H1 (cell line): ENCODE measurements around the gene VEZT. TPM values are rescaled to one million over a fixed set of nuclear protein-coding genes. Genes with fewer than 3 reads are reported as not detected.

ENCODE experiments used
- CTCF ChIA-PET: fragments of 300-600 bp; sonication (Branson Sonifier 250); formaldehyde crosslinking; loops from one replicate; lab custom pipeline; 2021; ENCODE audit not compliant: partially characterized antibody; lab: Charles Lee
- POLR2A ChIA-PET: fragments of 300-600 bp; sonication (Branson Sonifier 250); formaldehyde crosslinking; loops from one replicate; lab custom pipeline; 2021; ENCODE audit warnings: inconsistent platforms; ENCODE audit not compliant: partially characterized antibody; lab: Charles Lee
- DNase-seq, 2 experiments: peaks; one replicate each; pipeline versions ENCODE4 v3.0.0 to v3.0.0-alpha.2; 2010 to 2022; ENCODE audit warnings: low spot score in 2 of 2, low read depth in 1 of 2, mixed read lengths in 1 of 2
- FAIRE-seq: peaks from 2 replicates; lab custom pipeline; 2011; peaks lifted over from hg19 to GRCh38; lab: Jason Lieb, UNC
- H2AFZ ChIP-seq: 2 replicates; pipeline ENCODE4 v1.8.1; 2012; ENCODE audit warnings: low read length, inconsistent platforms
- H2AK5ac ChIP-seq: 2 replicates; pipeline ENCODE4 v1.6.1; 2013; ENCODE audit warnings: low read depth, low read length
- H2BK120ac ChIP-seq: replicated peaks from 2 replicates; pipeline ENCODE3; 2013; ENCODE audit warnings: low read depth, low read length, inconsistent platforms
- H2BK12ac ChIP-seq: 2 replicates; pipeline ENCODE4 v1.6.1; 2013; ENCODE audit warnings: low read depth, low read length
- H2BK15ac ChIP-seq: 2 replicates; pipeline ENCODE4 v1.6.1; 2013; ENCODE audit warnings: low read length
- H2BK20ac ChIP-seq: 2 replicates; pipeline ENCODE4 v1.6.1; 2013; ENCODE audit warnings: low read length
- H2BK5ac ChIP-seq: 2 replicates; pipeline ENCODE4 v1.6.1; 2013; ENCODE audit warnings: low read depth, low read length
- H3K14ac ChIP-seq: 2 replicates; pipeline ENCODE4 v1.6.1; 2013; ENCODE audit warnings: inconsistent platforms; ENCODE audit not compliant: insufficient read length
- H3K18ac ChIP-seq: 2 replicates; pipeline ENCODE4 v1.6.1; 2013; ENCODE audit warnings: low read length; ENCODE audit errors: extremely low read depth
- H3K23ac ChIP-seq: 2 replicates; pipeline ENCODE4 v1.6.1; 2013; ENCODE audit warnings: inconsistent platforms; ENCODE audit not compliant: insufficient read length
- H3K23me2 ChIP-seq: 2 replicates; pipeline ENCODE4 v1.6.1; 2013; ENCODE audit warnings: low read depth, low read length
- H3K27ac ChIP-seq: 2 replicates; pipeline ENCODE4 v1.6.1; 2011; ENCODE audit warnings: low read depth, low read length, inconsistent platforms
- H3K27me3 ChIP-seq, 4 experiments: replicated peaks in 1 of 4; 1 replicate in 1 of 4; 2 replicates in 3 of 4; pipeline versions ENCODE4 v1.6.1 to v1.8.1; 2011 to 2013; ENCODE audit warnings: low read length in 3 of 4, mild to moderate bottlenecking in 3 of 4, inconsistent platforms in 2 of 4, mixed read lengths in 2 of 4, moderate library complexity in 1 of 4; ENCODE audit not compliant: control insufficient read depth in 3 of 4, insufficient read depth in 3 of 4; ENCODE audit errors: extremely low read depth in 1 of 4
- H3K36me3 ChIP-seq, 4 experiments: 2 replicates each; pipeline versions ENCODE4 v1.6.1 to v1.8.1; 2011 to 2013; ENCODE audit warnings: mild to moderate bottlenecking in 4 of 4, low read length in 3 of 4, moderate library complexity in 2 of 4, control low read depth in 1 of 4, inconsistent platforms in 1 of 4; ENCODE audit not compliant: insufficient read depth in 4 of 4, control insufficient read depth in 2 of 4
- H3K4ac ChIP-seq: replicated peaks from 2 replicates; pipeline ENCODE3; 2013; ENCODE audit warnings: low read length, low read depth, mixed read lengths, inconsistent platforms; ENCODE audit not compliant: insufficient read length
- H3K4me1 ChIP-seq, 4 experiments: replicated peaks in 1 of 4; 1 replicate in 1 of 4; 2 replicates in 3 of 4; pipeline versions ENCODE4 v1.6.1 to v1.8.1; 2011 to 2013; ENCODE audit warnings: low read length in 3 of 4, inconsistent platforms in 2 of 4, mixed read lengths in 1 of 4; ENCODE audit not compliant: insufficient read depth in 4 of 4, control insufficient read depth in 3 of 4
- H3K4me2 ChIP-seq, 2 experiments: 2 replicates each; pipeline versions ENCODE4 v1.6.1 to v1.8.1; 2011 to 2013; ENCODE audit warnings: low read depth in 2 of 2, low read length in 2 of 2, control low read depth in 1 of 2, inconsistent platforms in 1 of 2, mild to moderate bottlenecking in 1 of 2; ENCODE audit not compliant: insufficient read depth in 1 of 2
- H3K4me3 ChIP-seq, 4 experiments: fragments of 200-600, 300-600 bp in 1 of 4; sonication (generic), shearing (Covaris generic), sonication (Bioruptor Twin) in 1 of 4; 2 replicates each; pipeline versions ENCODE4 v1.5.1 to v1.8.1; 2011 to 2016; ENCODE audit warnings: low read length in 4 of 4, low read depth in 3 of 4, control low read depth in 2 of 4, inconsistent platforms in 2 of 4, mild to moderate bottlenecking in 2 of 4, mixed read lengths in 1 of 4, moderate library complexity in 1 of 4; ENCODE audit not compliant: insufficient read depth in 2 of 4; ENCODE audit errors: extremely low read depth in 1 of 4
- H3K56ac ChIP-seq: replicated peaks from 2 replicates; pipeline ENCODE3; 2013; ENCODE audit warnings: low read depth, mild to moderate bottlenecking, mixed read lengths, low read length, inconsistent platforms; ENCODE audit not compliant: insufficient read length
- H3K79me1 ChIP-seq: 2 replicates; pipeline ENCODE4 v1.6.1; 2013; ENCODE audit warnings: low read depth, low read length, control low read depth
- H3K79me2 ChIP-seq, 2 experiments: 2 replicates each; pipeline versions ENCODE4 v1.6.1 to v1.8.1; 2012 to 2013; ENCODE audit warnings: low read length in 2 of 2, mild to moderate bottlenecking in 2 of 2, inconsistent platforms in 1 of 2; ENCODE audit not compliant: insufficient read depth in 2 of 2, control insufficient read depth in 1 of 2
- H3K9ac ChIP-seq, 4 experiments: replicated peaks in 1 of 4; 1 replicate in 1 of 4; 2 replicates in 3 of 4; pipeline versions ENCODE4 v1.6.1 to v1.8.1; 2011 to 2013; ENCODE audit warnings: low read depth in 3 of 4, low read length in 3 of 4, control low read depth in 2 of 4, mild to moderate bottlenecking in 2 of 4, moderate library complexity in 2 of 4, inconsistent platforms in 1 of 4; ENCODE audit errors: extremely low read depth in 1 of 4
- H3K9me3 ChIP-seq, 2 experiments: 2 replicates each; pipeline versions ENCODE4 v1.6.1 to v1.8.1; 2012 to 2013; ENCODE audit warnings: mild to moderate bottlenecking in 2 of 2, moderate library complexity in 2 of 2, control low read depth in 1 of 2, inconsistent platforms in 1 of 2, low read depth in 1 of 2, low read length in 1 of 2, mixed read lengths in 1 of 2; ENCODE audit not compliant: insufficient read depth in 2 of 2
- H4K20me1 ChIP-seq, 2 experiments: replicated peaks in 1 of 2; 2 replicates each; pipeline versions ENCODE3 to v1.8.1; 2011 to 2013; ENCODE audit warnings: inconsistent platforms in 2 of 2, low read length in 2 of 2, mild to moderate bottlenecking in 1 of 2; ENCODE audit not compliant: insufficient read depth in 2 of 2, control insufficient read depth in 1 of 2
- H4K5ac ChIP-seq: 2 replicates; pipeline ENCODE4 v1.6.1; 2013; ENCODE audit warnings: low read length, low read depth, mixed read lengths, inconsistent platforms; ENCODE audit not compliant: insufficient read length
- H4K8ac ChIP-seq: 2 replicates; pipeline ENCODE4 v1.8.0; 2013; ENCODE audit warnings: mild to moderate bottlenecking, moderate library complexity, low read length, inconsistent platforms; ENCODE audit not compliant: insufficient read depth; ENCODE audit errors: extremely low read depth
- H4K91ac ChIP-seq: replicated peaks from 2 replicates; pipeline ENCODE3; 2013; ENCODE audit warnings: low read length, mixed read lengths, inconsistent platforms; ENCODE audit not compliant: insufficient read length
- CBX5 ChIP-seq: fragments of 300-800, 300-1000 bp; sonication (generic); IDR thresholded peaks from 2 replicates; pipeline ENCODE4 v1.7.1; 2016; ENCODE audit warnings: antibody characterized with exemption, low read length, low read depth
- EGR1 ChIP-seq: IDR thresholded peaks from 2 replicates; pipeline ENCODE4 v1.6.1; 2011; ENCODE audit warnings: low read depth, low read length, borderline replicate concordance
- GTF2F1 ChIP-seq: IDR thresholded peaks from 2 replicates; pipeline ENCODE4 v1.6.1; 2012; ENCODE audit warnings: low read depth, low read length, improper control_type of control experiment, borderline replicate concordance
- POLR2A ChIP-seq, 2 experiments: IDR thresholded peaks; 1 replicate in 1 of 2; 2 replicates in 1 of 2; pipeline ENCODE4 v1.6.1; 2011; ENCODE audit warnings: low read depth in 2 of 2, low read length in 2 of 2, mild to moderate bottlenecking in 2 of 2; ENCODE audit errors: control extremely low read depth in 1 of 2
- SP2 ChIP-seq: IDR thresholded peaks from 2 replicates; pipeline ENCODE4 v1.6.1; 2012; ENCODE audit warnings: mild to moderate bottlenecking, low read length, inconsistent platforms
- SRF ChIP-seq: IDR thresholded peaks from 2 replicates; pipeline ENCODE4 v1.6.1; 2011; ENCODE audit warnings: mild to moderate bottlenecking, low read depth, low read length, moderate library complexity
- WGBS, 2 experiments: shearing (Covaris generic) in 1 of 2; methylation state at CpG; one replicate each; pipeline versions ENCODE4 v1.1.6 to v1.1.7; 2013 to 2015; ENCODE audit warnings: low lambda C conversion rate in 2 of 2, mixed read lengths in 2 of 2, inconsistent platforms in 1 of 2, low coverage in 1 of 2, missing lambda C conversion rate in 1 of 2; ENCODE audit not compliant: insufficient replicate concordance in 2 of 2, insufficient coverage in 1 of 2, insufficient read length in 1 of 2; ENCODE audit errors: extremely low coverage in 1 of 2, missing lambda C conversion rate in 1 of 2; 5-methylcytosine and 5-hydroxymethylcytosine counted together
- polyA plus RNA-seq, 7 experiments: library from polyadenylated mRNA; depleted of rRNA in 3 of 7; stranded (reverse) in 5 of 7; unstranded in 2 of 7; fragments of >200 nt in 5 of 7; fragments of 200-250 nt in 2 of 7; gene quantifications; 1 replicate in 5 of 7; 2 replicates in 1 of 7; 4 replicates in 1 of 7; pipeline versions ENCODE4 v1.2.1 to v1.2.3, GENCODE V29; 2011 to 2013; ENCODE audit warnings: missing spikeins in 2 of 7, mixed read lengths in 2 of 7
- total RNA-seq: library from RNA; stranded (reverse); fragmentation: NEBNext Ultra II Directional; extraction: Animal tissue kit (Norgen Biotek cat#: 25700); gene quantifications from 2 replicates; pipeline ENCODE4 v1.2.1, GENCODE V29; 2021

The VEZT gene
- total and polyA plus RNA-seq, 2 of the 8 experiments (the other 6 are each of a cell fraction or from before 2014, with no cell fraction given): 44.0 to 56.1 TPM

GRCh38 chr12:95187865-95188415 lies 29.7 kb upstream of the VEZT start:
- Histone ChIP-seq H3K79me1 (0 out of 2 replicates have a peak, but pooled peaks cover under 1% of the 10 kb centered on the region), H2BK5ac (no peak overlapping the region), H3K4ac (no peak overlapping the region), H2AK5ac (no peak overlapping the region), H3K9ac (no peak overlapping the region; a peak in 1 of 7 replicates), H3K27ac (no peak overlapping the region), H3K36me3 (no peaks in the 10 kb centered on the region), H2AFZ (no peak overlapping the region), H2BK120ac (no peak overlapping the region), H3K79me2 (peaks cover 0 to 44% of the 10 kb centered on the region in 2 experiments; a peak in 2 of 4 replicates), H4K91ac (peak overlapping the region; percentile 4), H3K27me3 (no peaks in the 10 kb centered on the region), H3K4me3 (no peak overlapping the region), H3K56ac (no peak overlapping the region), H3K14ac (no peak overlapping the region), H2BK12ac (no peak overlapping the region; the same call in 1 of the 2 replicates), H3K4me1 (peaks cover 2 to 13% (median 8%) of the 10 kb centered on the region in 4 experiments; a peak in 5 of 7 replicates), H3K23me2 (no peaks in the 10 kb centered on the region), H4K8ac (no peak overlapping the region), H3K18ac (no peak overlapping the region), H4K20me1 (no peaks in the 10 kb centered on the region), H3K4me2 (peak overlapping the region in 1 of 2 experiments; percentile 51; a peak in 2 of 4 replicates), H4K5ac (no peak overlapping the region), H2BK20ac (no peak overlapping the region), H3K9me3 (no peaks in the 10 kb centered on the region), H2BK15ac (no peak overlapping the region), H3K23ac (no peak overlapping the region)
- TF ChIP-seq CBX5 (no peak), SP2 (no peak), EGR1 (no peak), SRF (no peak), GTF2F1 (no peak), POLR2A (IDR thresholded peaks at IDR 0.05; ENCODE audit: control extremely low read depth in 1 of 2, low read depth in 2 of 2, low read length in 2 of 2) (no peak)
- no peak for DNase-seq
- FAIRE-seq: no peak
- CTCF ChIA-PET: interaction anchor here (0.6 to 2.2 kb wide), 9 partner anchors 11 to 365 kb away, joined by 3 to 5 read pairs (median 3); no protein-coding TSS in a partner anchor
- WGBS, 2 experiments: 63% methylated on average over 5 of the region's 5 CpGs; no CpG with 5 or more reads in 1 of the 2 experiments
- POLR2A ChIA-PET: interaction anchor here (0.6 to 2.2 kb wide), 4 partner anchors 29 to 75 kb away, joined by 3 to 6 read pairs (median 4); partner anchors contain the start of genes FGD6 and VEZT
